NCI-H2081 (cell line): ENCODE data around the gene NUDT8.
A peak's percentile ranks its signal among the peaks of the same experiment; 100 is the strongest.
"Not testable (repeated sequence)": the region's sequence is repeated elsewhere in the genome, so short reads cannot be mapped to it uniquely, and the experiment has no call there.

ENCODE experiments used
- DNase-seq, 2 experiments: peaks; one replicate each; lab custom pipeline; 2025; lab: John Stamatoyannopoulos, UW

The NUDT8 gene

DNA sequence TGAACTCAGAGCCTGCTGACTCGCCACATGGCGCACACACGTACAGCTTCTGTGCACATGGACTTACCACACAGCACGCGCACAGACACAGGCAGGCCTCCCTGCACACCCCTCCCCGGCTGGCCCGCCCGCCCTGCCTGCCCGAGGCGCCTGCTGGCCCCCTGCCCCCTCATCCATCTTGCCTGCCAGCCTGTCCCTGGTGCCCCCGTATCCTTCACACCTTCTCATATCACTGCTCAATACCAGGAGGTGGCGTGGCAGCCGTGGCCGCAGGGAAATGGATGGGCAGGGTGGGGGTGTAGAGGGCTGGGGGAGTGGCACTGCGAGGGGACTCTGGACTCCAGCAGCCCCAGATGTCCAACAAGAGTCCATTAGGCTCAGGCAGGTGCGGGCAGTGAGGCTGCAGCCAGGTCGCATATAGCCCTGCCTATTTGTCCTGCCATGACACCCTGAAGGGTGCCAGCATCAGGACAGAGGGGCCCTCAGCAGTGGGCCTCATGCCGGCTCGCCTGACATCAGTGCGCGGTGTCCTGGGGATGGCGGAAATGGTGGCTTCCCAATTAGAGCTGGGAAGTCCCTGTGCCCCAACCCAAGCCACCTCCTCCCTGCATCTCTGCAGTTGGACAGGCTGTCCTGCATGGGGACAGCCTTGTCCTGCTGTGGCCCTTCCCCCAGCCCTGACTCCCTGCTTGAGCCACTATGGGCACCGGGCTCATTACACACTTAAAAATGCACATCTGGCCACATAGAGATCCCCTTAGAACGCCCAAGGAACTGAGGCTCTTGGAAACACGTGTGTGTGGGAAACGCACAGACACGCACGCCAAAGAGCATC lies 11.8 kb upstream of the NUDT8 start:
- no peak for DNase-seq

DNA sequence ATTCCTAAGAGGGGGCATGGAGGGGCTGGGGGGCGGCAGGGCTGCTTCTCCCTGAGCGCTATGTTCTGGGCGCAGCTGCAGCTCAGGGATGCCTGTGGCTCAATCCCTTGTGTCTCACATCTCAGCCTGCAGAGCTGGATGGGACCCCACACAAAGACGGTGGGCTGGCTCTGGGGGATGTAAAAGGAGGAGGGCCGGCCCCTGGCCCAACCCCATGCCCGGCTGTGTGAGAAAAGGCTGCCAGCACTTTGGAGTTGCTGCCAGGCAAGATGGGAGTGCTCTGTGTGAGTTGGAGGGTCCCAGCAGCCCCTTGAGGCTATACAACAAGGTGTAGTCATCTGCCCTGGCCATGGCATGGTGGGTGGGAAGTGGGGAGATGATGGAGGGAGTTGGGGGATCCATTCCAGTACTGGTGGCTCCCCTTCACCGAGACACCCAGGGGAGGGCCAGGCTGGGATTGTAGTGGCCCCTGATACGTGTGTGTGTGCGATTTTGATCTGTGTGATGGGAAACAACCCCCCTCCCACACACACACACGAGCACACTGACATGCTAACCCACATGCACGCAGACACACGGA lies 11.1 kb upstream of the NUDT8 start:
- DNase-seq: no peak

GRCh38 chr11:67640021-67640757 lies 10.5 kb upstream of the NUDT8 start:
- DNase-seq: peak; percentile 14 to 24

- DNase-seq: no peak
Measured at GRCh38 chr11:67639438-67639859, 9.7 kb upstream of the NUDT8 start, which contains the start of gene TBX10. TBX10 (minus strand) TSS chr11:67639763; CDS start chr11:67639472, 291 bp downstream.

- no peak for DNase-seq
Measured at GRCh38 chr11:67638535-67639437, 9.0 kb upstream of the NUDT8 start.

DNA sequence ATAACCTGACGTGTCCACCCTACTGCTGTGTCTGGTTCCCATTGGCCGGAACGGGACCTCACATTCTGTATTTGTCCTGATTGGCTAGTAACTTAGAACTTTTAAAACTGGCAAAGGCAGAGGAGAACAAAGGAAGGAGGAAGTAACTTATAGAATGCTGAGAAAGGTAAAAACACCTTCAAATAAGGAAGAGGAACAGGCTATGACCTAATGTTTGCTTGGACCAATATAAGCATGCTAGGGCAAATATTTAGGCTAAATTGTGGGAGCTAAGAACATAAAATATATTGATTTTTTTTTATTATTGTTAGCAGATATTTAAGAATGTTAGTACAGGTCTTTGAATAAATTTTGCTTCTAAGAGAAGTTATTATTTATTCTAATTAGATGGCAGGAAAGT lies 7.7 kb upstream of the NUDT8 start:
- DNase-seq: not testable (repeated sequence)

DNA sequence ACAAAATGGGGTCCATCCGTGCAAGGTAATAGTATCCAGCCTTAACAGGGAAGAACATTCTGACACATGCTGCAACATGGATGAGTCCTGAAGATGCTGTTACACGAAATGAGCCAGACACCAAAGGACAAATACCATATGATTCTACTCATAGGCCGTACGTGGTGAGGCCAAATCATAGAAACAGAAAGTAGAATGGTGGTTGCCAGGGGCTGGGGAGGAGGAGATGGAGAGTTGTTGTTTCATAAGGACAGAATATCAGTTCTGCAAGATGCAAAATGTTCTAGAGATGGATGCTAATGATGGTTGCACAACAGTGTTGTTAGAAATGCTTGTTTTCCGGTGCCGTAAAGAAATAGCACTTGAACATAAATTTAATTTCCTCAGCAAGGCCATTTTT lies 7.2 kb upstream of the NUDT8 start:
- DNase-seq: no peak

GRCh38 chr11:67635231-67635521 lies 5.4 kb upstream of the NUDT8 start:
- DNase-seq: no peak

- DNase-seq: no peak
Measured at GRCh38 chr11:67634366-67635230, 4.9 kb upstream of the NUDT8 start.

DNA sequence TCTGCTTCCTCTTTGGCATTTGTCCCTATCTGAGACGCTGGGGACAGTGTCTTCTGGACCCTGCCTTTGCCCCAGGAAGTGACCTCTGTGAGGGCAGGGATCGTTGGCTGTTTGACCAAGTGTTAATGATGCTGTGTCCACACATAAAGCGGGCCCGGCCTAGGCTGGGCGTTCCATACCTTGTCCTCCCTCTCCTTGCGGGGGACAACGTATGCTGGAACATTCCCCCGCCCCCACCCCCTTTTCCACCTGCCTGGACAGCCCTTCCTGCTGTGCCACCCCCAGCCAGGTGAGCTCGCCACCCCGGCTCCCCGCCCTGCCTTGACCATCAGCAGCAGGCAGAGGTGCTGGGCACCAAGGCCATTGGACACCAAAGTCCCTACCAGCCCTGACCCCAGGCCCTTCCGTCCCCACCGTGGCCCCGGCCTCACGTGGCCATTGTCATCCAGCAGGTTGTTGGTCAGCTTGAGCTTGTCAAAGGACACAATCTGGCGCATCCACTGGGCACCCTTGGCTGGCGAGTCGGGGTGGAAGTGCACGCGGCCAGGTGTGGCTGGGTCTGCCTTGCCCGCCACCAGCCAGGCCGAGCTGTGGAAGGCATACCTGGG lies 4.1 kb upstream of the NUDT8 start:
- DNase-seq: no peak

DNA sequence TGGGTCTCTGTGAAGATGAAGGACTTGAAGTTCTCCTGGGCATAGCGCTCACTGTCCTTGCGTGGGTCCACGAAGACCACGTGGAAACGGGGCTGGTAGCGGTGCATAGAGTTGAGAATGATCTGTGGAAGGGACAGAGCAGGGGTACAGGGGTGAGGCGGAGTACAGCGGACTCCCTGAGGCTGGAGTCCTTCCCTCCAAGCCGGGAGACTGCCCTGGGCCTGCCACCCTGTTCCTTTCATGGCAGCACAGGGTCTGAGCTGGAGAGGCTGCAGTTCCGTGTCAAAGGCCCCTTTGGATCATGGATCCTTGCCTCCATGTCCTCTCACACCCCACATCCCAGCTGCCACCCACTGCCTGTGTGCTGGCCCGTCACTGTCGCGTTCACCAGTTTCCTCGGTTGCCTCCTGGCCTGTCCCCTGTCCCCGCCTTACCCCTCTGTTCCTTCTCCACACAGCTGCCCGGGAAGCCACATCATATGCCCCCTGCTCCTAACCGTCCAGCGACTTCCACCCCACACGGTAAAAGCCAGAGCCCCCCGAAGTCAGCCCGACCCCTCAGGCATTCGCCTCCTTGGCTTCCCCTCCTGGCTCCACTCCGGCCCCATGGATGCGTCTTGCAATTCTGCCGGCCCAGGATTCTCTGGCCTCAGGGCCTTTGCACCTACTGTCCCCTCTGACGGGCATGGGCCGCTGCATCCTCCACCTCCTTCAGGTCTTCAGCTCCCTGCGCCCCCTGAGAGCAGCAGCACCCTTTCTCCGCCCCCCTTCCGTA lies 3.4 kb upstream of the NUDT8 start:
- no peak for DNase-seq

DNA sequence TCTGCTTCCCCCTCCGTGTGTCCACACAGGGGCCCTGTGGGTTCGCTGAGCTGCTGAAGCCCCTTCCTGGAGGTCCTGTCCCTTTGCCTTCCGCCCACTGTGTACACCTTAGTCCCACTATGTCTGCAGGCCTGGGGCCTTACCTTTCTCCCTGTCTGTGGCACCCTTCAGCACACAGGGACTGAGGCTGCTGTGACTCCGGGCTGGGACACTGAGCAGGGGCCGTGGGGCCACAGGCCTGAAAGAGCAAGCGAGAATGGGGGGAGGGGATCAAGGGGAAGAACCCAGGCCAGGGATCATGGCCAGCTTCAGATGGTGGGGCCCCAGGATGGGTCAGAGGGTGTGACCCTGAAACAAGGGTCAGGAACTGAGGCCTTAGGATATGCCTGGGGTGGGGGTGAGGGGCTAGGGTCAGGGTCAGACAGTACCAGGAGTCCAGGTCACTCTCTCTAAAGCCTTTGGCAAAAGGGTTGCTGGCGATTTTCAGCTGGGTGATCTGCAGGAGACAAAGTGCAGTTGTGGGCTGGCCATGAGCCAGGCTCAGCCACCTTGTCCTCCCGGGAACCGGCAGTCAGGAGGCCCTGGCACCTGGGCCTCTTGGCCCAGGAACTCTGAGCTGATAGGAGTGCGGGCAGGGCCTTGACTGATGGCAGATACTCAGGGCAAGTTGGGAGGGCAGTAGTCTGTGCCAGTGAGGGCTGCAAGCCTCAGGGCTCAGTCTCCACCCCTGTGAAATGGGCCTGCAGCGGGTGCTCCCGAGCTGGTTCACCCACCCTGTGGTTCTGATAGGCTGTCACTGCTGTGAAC lies 2.6 kb upstream of the NUDT8 start:
- DNase-seq: no peak

- no peak for DNase-seq
Measured at GRCh38 chr11:67631853-67632174, 2.1 kb upstream of the NUDT8 start.

DNA sequence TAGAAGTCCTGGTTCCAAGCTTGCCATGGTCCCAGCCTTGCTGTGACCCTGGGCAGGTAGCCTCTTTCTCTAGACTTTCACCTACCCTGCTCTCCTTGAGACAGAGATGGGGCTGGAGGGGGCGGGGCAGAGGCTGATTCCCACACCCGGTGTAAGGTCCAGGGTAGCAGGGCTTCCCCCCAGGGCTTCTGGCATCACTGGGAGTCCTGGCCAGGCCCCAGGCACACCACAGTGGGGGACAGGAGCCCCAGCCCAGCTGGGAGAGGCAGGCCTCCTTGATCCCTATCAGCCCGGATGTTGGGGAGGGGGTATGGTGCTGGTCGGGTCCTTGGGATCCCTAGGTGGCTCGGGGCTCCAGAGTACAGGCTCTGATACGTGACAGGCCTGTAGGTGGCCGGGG lies 1.7 kb upstream of the NUDT8 start:
- DNase-seq: no peak

DNA sequence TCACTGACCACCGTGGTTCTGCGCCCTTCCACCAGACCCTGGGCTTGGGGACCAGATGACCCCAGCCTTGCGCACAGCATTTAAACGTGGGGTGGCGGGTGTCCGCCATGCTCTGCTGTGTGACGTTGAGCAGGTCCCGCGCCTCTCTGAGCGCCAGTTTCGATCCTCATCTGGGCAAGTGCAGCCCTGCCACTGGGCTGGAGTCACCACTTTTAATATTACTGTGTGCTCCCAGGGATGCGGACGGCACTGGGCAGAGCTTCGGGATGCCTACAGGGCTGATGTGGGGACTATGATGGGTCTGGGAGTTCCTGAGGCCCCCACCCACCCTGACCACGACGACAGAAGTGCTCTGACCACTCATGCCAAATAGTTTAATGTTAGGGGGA lies 1.2 kb upstream of the NUDT8 start:
- no peak for DNase-seq

- DNase-seq: peak; percentile 89 to 96
Measured at GRCh38 chr11:67630228-67630942, 648 bp upstream of the NUDT8 start.

DNA sequence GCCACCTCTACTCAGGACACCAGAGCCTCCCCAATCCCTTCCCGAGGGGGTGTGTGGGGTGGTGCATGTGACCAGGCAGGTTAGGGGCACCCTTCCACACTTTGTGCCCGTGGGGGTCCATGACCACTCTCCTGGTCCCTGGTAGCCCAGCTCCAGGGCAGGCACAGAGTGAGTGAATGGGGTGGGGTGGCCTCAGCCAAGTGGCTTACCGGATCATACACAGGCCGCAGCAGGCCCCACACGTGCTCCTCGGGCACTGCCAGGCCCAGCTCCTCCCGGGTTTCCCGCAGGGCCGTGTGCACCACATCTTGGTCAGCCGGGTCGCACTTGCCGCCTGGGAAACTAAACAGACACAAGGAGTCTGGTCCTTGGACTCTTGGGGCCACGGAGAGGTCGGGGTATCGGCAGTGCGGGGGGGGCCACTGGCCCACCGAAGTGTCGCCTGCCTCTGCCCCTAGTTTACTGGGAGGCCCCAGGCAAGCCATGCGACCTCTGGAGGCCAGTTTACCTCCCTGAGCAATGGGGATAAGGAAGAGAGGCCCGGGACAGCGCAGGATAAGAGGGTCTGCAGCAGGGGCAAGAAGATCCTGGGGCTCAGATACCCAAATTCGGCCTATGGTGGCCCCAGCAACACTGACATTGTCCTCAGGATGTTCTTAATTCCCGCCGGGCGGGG lies 889 bp downstream of the NUDT8 start:
- DNase-seq: no peak
